Measurements from ENCODE around the gene RRBP1. TPM values are rescaled to one million over a fixed set of nuclear protein-coding genes. Genes with fewer than 3 reads are reported as not detected.
A peak's percentile ranks its signal among the peaks of the same experiment; 100 is the strongest.

Gene RRBP1
- total RNA-seq, 2 donors from 2014 or later, result 112 to 148 TPM

GRCh38 chr20:17675519-17676377 is 6.3 kb downstream of the RRBP1 start:
- Histone ChIP-seq H3K9me3 (no peaks in the 10 kb centered on the region), H3K27me3 (replicated peaks; ENCODE audit: insufficient read depth) (no peaks in the 10 kb centered on the region), H3K4me1 (replicated peaks) (peaks cover 4% of the 10 kb centered on the region), H3K27ac (no peak overlapping the region), H3K36me3 (no peaks in the 10 kb centered on the region), H3K4me3 (no peak overlapping the region)
- no peak for DNase-seq (ENCODE audit: low spot score)
- intact Hi-C loops (cut with DNase I), result no loop called here
- WGBS, result 81% methylated on average over 13 of the region's 13 CpGs
- TF ChIP-seq, protein P1, sequence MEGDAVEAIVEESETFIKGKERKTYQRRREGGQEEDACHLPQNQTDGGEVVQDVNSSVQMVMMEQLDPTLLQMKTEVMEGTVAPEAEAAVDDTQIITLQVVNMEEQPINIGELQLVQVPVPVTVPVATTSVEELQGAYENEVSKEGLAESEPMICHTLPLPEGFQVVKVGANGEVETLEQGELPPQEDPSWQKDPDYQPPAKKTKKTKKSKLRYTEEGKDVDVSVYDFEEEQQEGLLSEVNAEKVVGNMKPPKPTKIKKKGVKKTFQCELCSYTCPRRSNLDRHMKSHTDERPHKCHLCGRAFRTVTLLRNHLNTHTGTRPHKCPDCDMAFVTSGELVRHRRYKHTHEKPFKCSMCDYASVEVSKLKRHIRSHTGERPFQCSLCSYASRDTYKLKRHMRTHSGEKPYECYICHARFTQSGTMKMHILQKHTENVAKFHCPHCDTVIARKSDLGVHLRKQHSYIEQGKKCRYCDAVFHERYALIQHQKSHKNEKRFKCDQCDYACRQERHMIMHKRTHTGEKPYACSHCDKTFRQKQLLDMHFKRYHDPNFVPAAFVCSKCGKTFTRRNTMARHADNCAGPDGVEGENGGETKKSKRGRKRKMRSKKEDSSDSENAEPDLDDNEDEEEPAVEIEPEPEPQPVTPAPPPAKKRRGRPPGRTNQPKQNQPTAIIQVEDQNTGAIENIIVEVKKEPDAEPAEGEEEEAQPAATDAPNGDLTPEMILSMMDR (IDR thresholded peaks at IDR 0.05), result no peak
- TF ChIP-seq POLR2A (IDR thresholded peaks at IDR 0.05) (no peak), POLR2AphosphoS5 (IDR thresholded peaks at IDR 0.05) (no peak)

- 68% methylated on average over 9 of the region's 9 CpGs for WGBS
- no peaks in the 10 kb centered on the region for H3K36me3 ChIP-seq
- intact Hi-C loops (cut with DNase I), result no loop called here
- no peak overlapping the region for H3K4me3 ChIP-seq
- no peak overlapping the region for H3K27ac ChIP-seq
- DNase-seq (ENCODE audit: low spot score), result no peak
- no peaks in the 10 kb centered on the region for H3K27me3 ChIP-seq (replicated peaks; ENCODE audit: insufficient read depth)
- no peaks in the 10 kb centered on the region for H3K9me3 ChIP-seq
- TF ChIP-seq, protein P1 (IDR thresholded peaks at IDR 0.05), result no peak
- peak; percentile 19 for TF ChIP-seq POLR2AphosphoS5 (IDR thresholded peaks at IDR 0.05)
- H3K4me1 ChIP-seq (replicated peaks), result peaks cover 4% of the 10 kb centered on the region
These were observed 7.1 kb downstream of the RRBP1 start for GRCh38 chr20:17674722-17675518.

- Histone ChIP-seq H3K4me1 (replicated peaks) (peaks cover 4% of the 10 kb centered on the region), H3K27ac (no peak overlapping the region), H3K27me3 (replicated peaks; ENCODE audit: insufficient read depth) (no peaks in the 10 kb centered on the region), H3K9me3 (no peaks in the 10 kb centered on the region), H3K36me3 (no peaks in the 10 kb centered on the region), H3K4me3 (no peak overlapping the region)
- DNase-seq (ENCODE audit: low spot score), result no peak
- TF ChIP-seq, protein P1 (IDR thresholded peaks at IDR 0.05), result no peak
- TF ChIP-seq POLR2AphosphoS5 (IDR thresholded peaks at IDR 0.05), result no peak
- TF ChIP-seq POLR2A (IDR thresholded peaks at IDR 0.05), result no peak
- intact Hi-C loops (cut with DNase I), result no loop called here
- WGBS, result 83% methylated on average over 7 of the region's 7 CpGs
These were observed 9.0 kb downstream of the RRBP1 start for GRCh38 chr20:17673084-17673483.

DNA sequence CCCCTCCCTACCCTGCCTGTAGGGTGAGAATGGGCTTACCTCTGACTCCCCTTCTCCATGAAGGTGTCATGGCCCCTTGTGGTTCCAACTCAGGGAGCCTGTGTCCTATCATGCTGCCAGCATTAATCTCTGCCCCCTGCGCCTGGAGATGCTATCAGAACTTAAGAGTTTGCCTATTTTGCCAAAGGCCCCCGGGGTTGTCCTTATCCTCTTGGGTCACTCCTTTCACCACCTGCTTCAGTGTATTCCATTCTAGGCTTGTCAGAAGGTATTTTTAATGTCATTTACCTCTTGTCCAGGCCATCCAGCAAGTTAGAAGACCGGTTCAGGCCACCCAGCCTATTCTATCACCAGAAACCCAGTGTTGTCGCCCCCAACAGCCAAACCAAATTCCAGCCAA is 10.5 kb downstream of the RRBP1 start:
- H3K27ac ChIP-seq, result no peak overlapping the region
- no peak overlapping the region for H3K4me3 ChIP-seq
- 76% methylated on average over 4 of the region's 4 CpGs for WGBS
- peaks cover 4% of the 10 kb centered on the region for H3K4me1 ChIP-seq (replicated peaks)
- DNase-seq (ENCODE audit: low spot score), result no peak
- TF ChIP-seq POLR2A (IDR thresholded peaks at IDR 0.05), result no peak
- TF ChIP-seq POLR2AphosphoS5 (IDR thresholded peaks at IDR 0.05), result no peak
- TF ChIP-seq, protein P1 (IDR thresholded peaks at IDR 0.05), result no peak
- no peaks in the 10 kb centered on the region for H3K9me3 ChIP-seq
- H3K27me3 ChIP-seq (replicated peaks; ENCODE audit: insufficient read depth), result no peaks in the 10 kb centered on the region
- intact Hi-C loops (cut with DNase I), result no loop called here
- H3K36me3 ChIP-seq, result no peaks in the 10 kb centered on the region
